Measurements from ENCODE around the gene FADS2. TPM values are rescaled to one million over a fixed set of nuclear protein-coding genes. Genes with fewer than 3 reads are reported as not detected.

FADS2 gene
- total and polyA plus RNA-seq, 9 of the 15 experiments (the other 6 are each of a cell fraction or from before 2014, with no cell fraction given), result 2.9 to 42.8 (median 16.2) TPM

DNA sequence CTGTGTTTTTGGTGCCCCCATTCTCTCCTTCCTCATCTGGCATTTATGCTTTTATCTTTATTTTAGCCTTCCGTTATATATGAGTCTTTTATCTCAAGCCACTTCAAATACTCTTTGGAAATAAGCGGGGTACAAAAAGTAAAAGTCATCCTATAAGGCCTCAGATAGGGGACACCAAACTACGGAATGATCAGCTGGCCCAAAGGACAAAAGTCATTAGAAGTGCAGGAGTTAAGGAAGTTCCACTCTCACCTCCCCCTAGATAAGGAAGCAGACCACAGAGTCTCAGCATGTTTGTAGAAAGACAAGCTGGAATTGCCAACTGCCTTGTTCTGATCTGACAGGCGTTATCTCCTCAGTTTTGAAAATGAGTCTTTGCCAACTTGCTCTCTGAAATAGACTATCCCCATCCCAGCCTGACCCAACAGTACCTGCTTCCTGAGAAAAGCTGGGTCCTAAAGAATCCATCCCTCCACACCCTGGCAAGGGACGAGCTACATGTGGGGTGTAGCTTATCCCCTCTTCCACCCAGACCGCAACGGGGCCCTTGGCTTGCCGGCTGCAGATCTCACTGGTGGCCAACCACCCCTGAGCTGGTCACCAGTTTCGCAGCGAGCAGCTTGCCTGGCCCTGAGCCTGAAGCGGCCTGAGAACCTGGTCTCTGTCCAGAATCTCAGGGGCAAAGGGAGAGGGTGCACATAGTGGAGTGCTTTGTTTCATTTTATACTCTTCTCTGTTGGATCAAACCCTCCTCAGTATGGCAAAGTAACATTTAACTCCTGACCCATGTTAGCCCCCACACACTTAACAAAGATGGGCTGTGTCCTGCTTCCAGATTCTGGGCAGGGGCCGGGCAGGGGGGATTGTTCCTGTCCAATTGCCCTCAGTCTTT lies 13.8 kb downstream of the FADS2 start (continued):
- TF ChIP-seq RAD21 (CRISPR knock-in tag; conservative IDR thresholded peaks at IDR 0.05 in 1 of 2, IDR thresholded peaks at IDR 0.05 in 1 of 2), result peak in 1 of 2 experiments; percentile 42; a peak in 2 of 4 replicates
- no peak for TF ChIP-seq MCM7 (IDR thresholded peaks at IDR 0.05)
- TF ChIP-seq RAD51 (IDR thresholded peaks at IDR 0.05; ENCODE audit: borderline replicate concordance, low read depth), result peak; percentile 52; the same call in 1 of the 2 replicates
- TF ChIP-seq TAF1 (IDR thresholded peaks at IDR 0.05; ENCODE audit: control insufficient read depth, extremely low read depth, insufficient read depth, low read length, severe bottlenecking), result peak; percentile 45
- TF ChIP-seq, protein P1, sequence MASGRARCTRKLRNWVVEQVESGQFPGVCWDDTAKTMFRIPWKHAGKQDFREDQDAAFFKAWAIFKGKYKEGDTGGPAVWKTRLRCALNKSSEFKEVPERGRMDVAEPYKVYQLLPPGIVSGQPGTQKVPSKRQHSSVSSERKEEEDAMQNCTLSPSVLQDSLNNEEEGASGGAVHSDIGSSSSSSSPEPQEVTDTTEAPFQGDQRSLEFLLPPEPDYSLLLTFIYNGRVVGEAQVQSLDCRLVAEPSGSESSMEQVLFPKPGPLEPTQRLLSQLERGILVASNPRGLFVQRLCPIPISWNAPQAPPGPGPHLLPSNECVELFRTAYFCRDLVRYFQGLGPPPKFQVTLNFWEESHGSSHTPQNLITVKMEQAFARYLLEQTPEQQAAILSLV (tag; IDR thresholded peaks at IDR 0.05), result peak; percentile 48
- TF ChIP-seq SMAD2 (IDR thresholded peaks at IDR 0.05; ENCODE audit: low read depth, low read length), result no peak
- TF ChIP-seq, protein P2, sequence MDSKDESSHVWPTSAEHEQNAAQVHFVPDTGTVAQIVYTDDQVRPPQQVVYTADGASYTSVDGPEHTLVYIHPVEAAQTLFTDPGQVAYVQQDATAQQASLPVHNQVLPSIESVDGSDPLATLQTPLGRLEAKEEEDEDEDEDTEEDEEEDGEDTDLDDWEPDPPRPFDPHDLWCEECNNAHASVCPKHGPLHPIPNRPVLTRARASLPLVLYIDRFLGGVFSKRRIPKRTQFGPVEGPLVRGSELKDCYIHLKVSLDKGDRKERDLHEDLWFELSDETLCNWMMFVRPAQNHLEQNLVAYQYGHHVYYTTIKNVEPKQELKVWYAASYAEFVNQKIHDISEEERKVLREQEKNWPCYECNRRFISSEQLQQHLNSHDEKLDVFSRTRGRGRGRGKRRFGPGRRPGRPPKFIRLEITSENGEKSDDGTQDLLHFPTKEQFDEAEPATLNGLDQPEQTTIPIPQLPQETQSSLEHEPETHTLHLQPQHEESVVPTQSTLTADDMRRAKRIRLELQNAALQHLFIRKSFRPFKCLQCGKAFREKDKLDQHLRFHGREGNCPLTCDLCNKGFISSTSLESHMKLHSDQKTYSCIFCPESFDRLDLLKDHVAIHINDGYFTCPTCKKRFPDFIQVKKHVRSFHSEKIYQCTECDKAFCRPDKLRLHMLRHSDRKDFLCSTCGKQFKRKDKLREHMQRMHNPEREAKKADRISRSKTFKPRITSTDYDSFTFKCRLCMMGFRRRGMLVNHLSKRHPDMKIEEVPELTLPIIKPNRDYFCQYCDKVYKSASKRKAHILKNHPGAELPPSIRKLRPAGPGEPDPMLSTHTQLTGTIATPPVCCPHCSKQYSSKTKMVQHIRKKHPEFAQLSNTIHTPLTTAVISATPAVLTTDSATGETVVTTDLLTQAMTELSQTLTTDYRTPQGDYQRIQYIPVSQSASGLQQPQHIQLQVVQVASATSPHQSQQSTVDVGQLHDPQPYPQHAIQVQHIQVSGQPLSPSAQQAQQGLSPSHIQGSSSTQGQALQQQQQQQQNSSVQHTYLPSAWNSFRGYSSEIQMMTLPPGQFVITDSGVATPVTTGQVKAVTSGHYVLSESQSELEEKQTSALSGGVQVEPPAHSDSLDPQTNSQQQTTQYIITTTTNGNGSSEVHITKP (IDR thresholded peaks at IDR 0.05; ENCODE audit: partially characterized antibody), result peak; percentile 84
- no peak for TF ChIP-seq BMI1 (IDR thresholded peaks at IDR 0.05; ENCODE audit: low read length)
- no peak for TF ChIP-seq TSHZ1 (CRISPR knock-in tag; IDR thresholded peaks at IDR 0.05)
- 0 out of 2 replicates have a peak, but pooled peaks have one; percentile 31 for TF ChIP-seq EHMT2 (IDR thresholded peaks at IDR 0.05)
- peak; percentile 73 for TF ChIP-seq MYBL2 (IDR thresholded peaks at IDR 0.05; ENCODE audit: low read depth)
- no peak for TF ChIP-seq MYBL2 (CRISPR knock-in tag; IDR thresholded peaks at IDR 0.05; ENCODE audit: borderline replicate concordance)
- TF ChIP-seq PHF8 (IDR thresholded peaks at IDR 0.05; ENCODE audit: borderline replicate concordance, low read length), result peak; percentile 22; the same call in 1 of the 2 replicates
- TF ChIP-seq BRCA1 (IDR thresholded peaks at IDR 0.05), result no peak
- TF ChIP-seq BRCA1 (CRISPR knock-in tag; IDR thresholded peaks at IDR 0.05), result no peak
- TF ChIP-seq SREBF1 (IDR thresholded peaks at IDR 0.05; ENCODE audit: borderline replicate concordance, low read depth, low read length), result no peak
- TF ChIP-seq, protein P3, sequence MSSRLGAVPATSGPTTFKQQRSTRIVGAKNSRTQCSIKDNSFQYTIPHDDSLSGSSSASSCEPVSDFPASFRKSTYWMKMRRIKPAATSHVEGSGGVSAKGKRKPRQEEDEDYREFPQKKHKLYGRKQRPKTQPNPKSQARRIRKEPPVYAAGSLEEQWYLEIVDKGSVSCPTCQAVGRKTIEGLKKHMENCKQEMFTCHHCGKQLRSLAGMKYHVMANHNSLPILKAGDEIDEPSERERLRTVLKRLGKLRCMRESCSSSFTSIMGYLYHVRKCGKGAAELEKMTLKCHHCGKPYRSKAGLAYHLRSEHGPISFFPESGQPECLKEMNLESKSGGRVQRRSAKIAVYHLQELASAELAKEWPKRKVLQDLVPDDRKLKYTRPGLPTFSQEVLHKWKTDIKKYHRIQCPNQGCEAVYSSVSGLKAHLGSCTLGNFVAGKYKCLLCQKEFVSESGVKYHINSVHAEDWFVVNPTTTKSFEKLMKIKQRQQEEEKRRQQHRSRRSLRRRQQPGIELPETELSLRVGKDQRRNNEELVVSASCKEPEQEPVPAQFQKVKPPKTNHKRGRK (tag; IDR thresholded peaks at IDR 0.05), result no peak
